Measurements from ENCODE around the gene SPDYC. TPM values are rescaled to one million over a fixed set of nuclear protein-coding genes. Genes with fewer than 3 reads are reported as not detected.

Gene SPDYC
- total RNA-seq, 1 donor from 2014 or later = not detected

GRCh38 chr11:65132988-65133700 lies 36.9 kb upstream of the SPDYC start:
- ATAC-seq (peak in 1 of 2 donors; percentile 44), DNase-seq (peak; percentile 85)
- intact Hi-C loops (cut with DNase I) = no loop called here
- Histone ChIP-seq H3K4me1 (peaks cover 29% of the 10 kb centered on the region), H3K4me3 (peak overlapping the region; percentile 98), H3K27me3 (ENCODE audit: low read depth) (no peaks in the 10 kb centered on the region), H3K27ac (peak overlapping the region; percentile 99), H3K9me3 (no peaks in the 10 kb centered on the region), H3K36me3 (peaks cover 50% of the 10 kb centered on the region)
- TF ChIP-seq CTCF (IDR thresholded peaks at IDR 0.05) = no peak

- Histone ChIP-seq H3K4me3 (peak overlapping the region; percentile 98), H3K4me1 (peaks cover 29% of the 10 kb centered on the region), H3K9me3 (no peaks in the 10 kb centered on the region), H3K36me3 (peaks cover 44% of the 10 kb centered on the region), H3K27me3 (ENCODE audit: low read depth) (no peaks in the 10 kb centered on the region), H3K27ac (peak overlapping the region; percentile 99)
- no peak for TF ChIP-seq CTCF (IDR thresholded peaks at IDR 0.05)
- intact Hi-C loops (cut with DNase I) = no loop called here
- ATAC-seq (no peak), DNase-seq (no peak)
These were observed 36.3 kb upstream of the SPDYC start for GRCh38 chr11:65133724-65134123.

GRCh38 chr11:65134240-65134951 lies 35.6 kb upstream of the SPDYC start, which contains the start of gene SYVN1:
Gene SYVN1 (minus strand): TSS chr11:65134519. CDS start chr11:65133601, 918 bp downstream.
- Histone ChIP-seq H3K9me3 (no peaks in the 10 kb centered on the region), H3K27me3 (ENCODE audit: low read depth) (no peaks in the 10 kb centered on the region), H3K36me3 (peaks cover 37% of the 10 kb centered on the region), H3K4me3 (peak within 1 kb of the TSS; percentile 98), H3K27ac (peak within 1 kb of the TSS; percentile 99), H3K4me1 (peaks cover 29% of the 10 kb centered on the region)
- peak; percentile 93 for DNase-seq
- TF ChIP-seq CTCF (IDR thresholded peaks at IDR 0.05) = no peak
- peak; percentile 93 to 94 for ATAC-seq
- intact Hi-C loops (cut with DNase I) = no loop called here

GRCh38 chr11:65134952-65135632 lies 34.9 kb upstream of the SPDYC start:
- DNase-seq = peak; percentile 93
- no peaks in the 10 kb centered on the region for H3K27me3 ChIP-seq (ENCODE audit: low read depth)
- H3K36me3 ChIP-seq = peaks cover 30% of the 10 kb centered on the region
- H3K27ac ChIP-seq = peak overlapping the region; percentile 99
- no peak for TF ChIP-seq CTCF (IDR thresholded peaks at IDR 0.05)
- peaks cover 29% of the 10 kb centered on the region for H3K4me1 ChIP-seq
- peak; percentile 93 to 94 for ATAC-seq
- H3K4me3 ChIP-seq = peak overlapping the region; percentile 98
- intact Hi-C loops (cut with DNase I) = no loop called here
- H3K9me3 ChIP-seq = no peaks in the 10 kb centered on the region

GRCh38 chr11:65135633-65136145 lies 34.3 kb upstream of the SPDYC start:
- H3K4me1 ChIP-seq = peaks cover 29% of the 10 kb centered on the region
- intact Hi-C loops (cut with DNase I) = no loop called here
- DNase-seq (no peak), ATAC-seq (no peak)
- no peaks in the 10 kb centered on the region for H3K27me3 ChIP-seq (ENCODE audit: low read depth)
- TF ChIP-seq CTCF (IDR thresholded peaks at IDR 0.05) = no peak
- peak overlapping the region; percentile 98 for H3K4me3 ChIP-seq
- H3K36me3 ChIP-seq = peaks cover 24% of the 10 kb centered on the region
- no peaks in the 10 kb centered on the region for H3K9me3 ChIP-seq
- peak overlapping the region; percentile 99 for H3K27ac ChIP-seq
